GM12878 (cell line): ENCODE data around the gene GPR152. TPM values are rescaled to one million over a fixed set of nuclear protein-coding genes. Genes with fewer than 3 reads are reported as not detected.

Source experiments
- BCL11A ChIP-seq: IDR thresholded peaks from 2 replicates; pipeline ENCODE4 v1.6.1; 2011; ENCODE audit warnings: low read depth, low read length
- CHD2 ChIP-seq: IDR thresholded peaks from 2 replicates; pipeline ENCODE4 v1.6.1; 2011; ENCODE audit warnings: low read depth, low read length, improper control_type of control experiment, borderline replicate concordance
- E2F4 ChIP-seq: IDR thresholded peaks from 2 replicates; pipeline ENCODE4 v1.6.1; 2012; ENCODE audit warnings: low read depth, low read length, improper control_type of control experiment
- EED ChIP-seq: sonication (generic); IDR thresholded peaks from 2 replicates; pipeline ENCODE4 v1.6.1; 2016; ENCODE audit warnings: antibody characterized with exemption, low read depth
- FOS ChIP-seq: IDR thresholded peaks from 3 replicates; pipeline ENCODE4 v1.6.1; 2011; ENCODE audit warnings: borderline replicate concordance; ENCODE audit not compliant: insufficient read length; ENCODE audit errors: extremely low read depth
- IKZF1 ChIP-seq: fragments of 450-650 bp; conservative IDR thresholded peaks from 2 replicates; pipeline ENCODE4 v1.6.1; 2017; ENCODE audit warnings: antibody characterized with exemption, mild to moderate bottlenecking
- LARP7 ChIP-seq: fragments of 450-650 bp; IDR thresholded peaks from 2 replicates; pipeline ENCODE4 v1.6.1; 2017; ENCODE audit warnings: mild to moderate bottlenecking
- MXI1 ChIP-seq: fragments of 150-350 bp; IDR thresholded peaks from 2 replicates; pipeline ENCODE4 v1.6.1; 2011; ENCODE audit warnings: low read depth, mild to moderate bottlenecking, inconsistent platforms, low read length, improper control_type of control experiment
- NBN ChIP-seq: fragments of 450-650 bp; IDR thresholded peaks from 2 replicates; pipeline ENCODE4 v1.6.1; 2016
- NR2C1 ChIP-seq: fragments of 450-650 bp; IDR thresholded peaks from 2 replicates; pipeline ENCODE4 v1.6.1; 2017; ENCODE audit warnings: antibody characterized with exemption, mild to moderate bottlenecking, moderate library complexity
- PKNOX1 ChIP-seq: fragments of 450-650 bp; IDR thresholded peaks from 2 replicates; pipeline ENCODE4 v1.6.1; 2016; ENCODE audit warnings: mild to moderate bottlenecking
- POLR2A ChIP-seq: IDR thresholded peaks from 2 replicates; pipeline ENCODE4 v1.6.1; 2011; ENCODE audit warnings: low read depth, mild to moderate bottlenecking, low read length
- POLR2AphosphoS2 ChIP-seq: IDR thresholded peaks from 2 replicates; pipeline ENCODE4 v1.6.1; 2011; ENCODE audit warnings: low read depth, mild to moderate bottlenecking, low read length, improper control_type of control experiment, moderate library complexity
- POU2F2 ChIP-seq: IDR thresholded peaks from 3 replicates; pipeline ENCODE4 v1.6.1; 2011; ENCODE audit warnings: low read depth, mild to moderate bottlenecking, low read length, borderline replicate concordance
- RB1 ChIP-seq: fragments of 450-650 bp; formaldehyde crosslinking; IDR thresholded peaks from 2 replicates; pipeline ENCODE4 v1.6.1; 2017; ENCODE audit warnings: mild to moderate bottlenecking, borderline replicate concordance
- RCOR1 ChIP-seq: conservative IDR thresholded peaks from 2 replicates; pipeline ENCODE4 v1.6.1; 2012; ENCODE audit warnings: low read depth, low read length, improper control_type of control experiment
- RELB ChIP-seq: fragments of 450-650 bp; IDR thresholded peaks from 2 replicates; pipeline ENCODE4 v1.6.1; 2017; ENCODE audit warnings: low read depth, mild to moderate bottlenecking, moderate library complexity
- SMAD5 ChIP-seq: IDR thresholded peaks from 2 replicates; pipeline ENCODE4 v1.6.1; 2016; ENCODE audit warnings: antibody characterized with exemption, low read depth
- SMARCA5 ChIP-seq: fragments of 450-650 bp; IDR thresholded peaks from 2 replicates; pipeline ENCODE4 v1.6.1; 2017; ENCODE audit warnings: mild to moderate bottlenecking
- SREBF2 ChIP-seq: IDR thresholded peaks from 2 replicates; pipeline ENCODE4 v1.6.1; 2012; ENCODE audit warnings: mild to moderate bottlenecking, low read length
- USF2 ChIP-seq: IDR thresholded peaks from 2 replicates; pipeline ENCODE4 v1.6.1; 2011; ENCODE audit warnings: low read depth, low read length, improper control_type of control experiment, borderline replicate concordance
- YBX1 ChIP-seq: fragments of 450-650 bp; IDR thresholded peaks from 2 replicates; pipeline ENCODE4 v1.6.1; 2016; ENCODE audit warnings: antibody characterized with exemption
- ZBTB11 ChIP-seq: fragments of 450-650 bp; formaldehyde crosslinking; IDR thresholded peaks from 2 replicates; pipeline ENCODE4 v1.5.0; 2022; ENCODE audit warnings: mild to moderate bottlenecking, missing genetic modification characterization
- ZNF217 ChIP-seq: fragments of 450-650 bp; IDR thresholded peaks from 2 replicates; pipeline ENCODE4 v1.6.1; 2017; ENCODE audit warnings: antibody characterized with exemption, mild to moderate bottlenecking
- polyA plus RNA-seq, 11 experiments: library from polyadenylated mRNA; depleted of rRNA in 4 of 11; unstranded in 6 of 11; stranded (reverse) in 5 of 11; fragments of >200 nt; fragmentation: Nextera tagmentation in 4 of 11; fragmentation: Illumina TruSeq in 1 of 11; extraction: Ambion mirVana in 4 of 11; extraction: Trizol in 1 of 11; gene quantifications; 1 replicate in 1 of 11; 2 replicates in 10 of 11; pipeline versions ENCODE4 v1.2.1 to v1.2.3, GENCODE V29; 2011 to 2016; ENCODE audit warnings: inconsistent platforms in 2 of 11, missing spikeins in 2 of 11, low read depth in 1 of 11
- total RNA-seq, 4 experiments: library from RNA; depleted of rRNA in 3 of 4; stranded (reverse); fragments of >200 nt in 3 of 4; fragmentation: Illumina TruSeq in 1 of 4; extraction: Trizol in 1 of 4; gene quantifications; 2 replicates each; pipeline versions ENCODE4 v1.2.1 to v1.2.3, GENCODE V29; 2013 to 2021

The GPR152 gene
- total and polyA plus RNA-seq, 10 of the 15 experiments (the other 5 are each of a cell fraction or from before 2014, with no cell fraction given), result not detected

- TF ChIP-seq RCOR1 (no peak), LARP7 (no peak), RELB (0 out of 2 replicates have a peak, but pooled peaks have one; percentile 23), E2F4 (no peak), POLR2AphosphoS2 (peak; percentile 77), EED (0 out of 2 replicates have a peak, but pooled peaks have one; percentile 6), SMAD5 (no peak; the same call in 1 of the 2 replicates), ZBTB11 (CRISPR knock-in tag) (no peak), POU2F2 (peak; percentile 37; the same call in 1 of the 3 replicates), RB1 (no peak), SREBF2 (no peak), PKNOX1 (peak; percentile 43; the same call in 1 of the 2 replicates), YBX1 (no peak), NBN (0 out of 2 replicates have a peak, but pooled peaks have one; percentile 32), BCL11A (no peak), FOS (no peak), IKZF1 (peak; percentile 25; the same call in 1 of the 2 replicates), NR2C1 (peak; percentile 56), CHD2 (no peak), POLR2A (peak; percentile 95), MXI1 (no peak), ZNF217 (no peak), SMARCA5 (0 out of 2 replicates have a peak, but pooled peaks have one; percentile 29), USF2 (peak; percentile 58)
Measured at GRCh38 chr11:67464411-67465188, 12.1 kb upstream of the GPR152 start (continued).
